Left ventricle myocardium inferior (tissue), 1 donor: ENCODE results near the gene PALS2. TPM values are rescaled to one million over a fixed set of nuclear protein-coding genes. Genes with fewer than 3 reads are reported as not detected.
A peak's percentile ranks its signal among the peaks of the same experiment; 100 is the strongest.

Experiments
- DNase-seq: peaks from one replicate; pipeline ENCODE4 v3.0.0-alpha.2; 2020
- H3K27ac ChIP-seq: fragments of 200-600 bp; replicated peaks from 2 replicates; pipeline ENCODE4 v1.8.0; 2021
- H3K27me3 ChIP-seq: fragments of 200-600 bp; 2 replicates; pipeline ENCODE4 v1.8.0; 2021; ENCODE audit warnings: low read depth
- H3K36me3 ChIP-seq: fragments of 200-600 bp; 2 replicates; pipeline ENCODE4 v1.8.0; 2021
- H3K4me1 ChIP-seq: fragments of 200-600 bp; 2 replicates; pipeline ENCODE4 v1.8.0; 2021
- H3K4me3 ChIP-seq: fragments of 200-600 bp; 2 replicates; pipeline ENCODE4 v1.8.0; 2021; ENCODE audit warnings: mild to moderate bottlenecking, moderate library complexity
- H3K9me3 ChIP-seq: fragments of 200-600 bp; replicated peaks from 2 replicates; pipeline ENCODE4 v1.8.0; 2021
- CTCF ChIP-seq: fragments of 200-600 bp; IDR thresholded peaks from 2 replicates; pipeline ENCODE4 v1.8.0; 2021; ENCODE audit warnings: antibody characterized with exemption, mild to moderate bottlenecking, borderline replicate concordance
- intact Hi-C: fragments of 100-400 bp; cut with micrococcal nuclease; formaldehyde crosslinking; loops from one replicate; pipeline ENCODE4 v1.11.0; 2022
- long read RNA-seq: library from polyadenylated mRNA; unstranded; transcript quantifications from one replicate; pipeline ENCODE4 v2.0.0, GENCODE V29; 2021
- total RNA-seq: library from RNA; stranded (reverse); fragmentation: NEBNext Ultra II Directional; extraction: Animal tissue kit (Norgen Biotek cat#: 25700); gene quantifications from one replicate; pipeline ENCODE4 v1.2.1, GENCODE V29; 2021
- donor health status: DM: no; HTN: yes; CAD: no; lungs with severe emphysema.

PALS2 gene
- 7.1 TPM for total RNA-seq
- long read RNA-seq: 0 reads

DNA sequence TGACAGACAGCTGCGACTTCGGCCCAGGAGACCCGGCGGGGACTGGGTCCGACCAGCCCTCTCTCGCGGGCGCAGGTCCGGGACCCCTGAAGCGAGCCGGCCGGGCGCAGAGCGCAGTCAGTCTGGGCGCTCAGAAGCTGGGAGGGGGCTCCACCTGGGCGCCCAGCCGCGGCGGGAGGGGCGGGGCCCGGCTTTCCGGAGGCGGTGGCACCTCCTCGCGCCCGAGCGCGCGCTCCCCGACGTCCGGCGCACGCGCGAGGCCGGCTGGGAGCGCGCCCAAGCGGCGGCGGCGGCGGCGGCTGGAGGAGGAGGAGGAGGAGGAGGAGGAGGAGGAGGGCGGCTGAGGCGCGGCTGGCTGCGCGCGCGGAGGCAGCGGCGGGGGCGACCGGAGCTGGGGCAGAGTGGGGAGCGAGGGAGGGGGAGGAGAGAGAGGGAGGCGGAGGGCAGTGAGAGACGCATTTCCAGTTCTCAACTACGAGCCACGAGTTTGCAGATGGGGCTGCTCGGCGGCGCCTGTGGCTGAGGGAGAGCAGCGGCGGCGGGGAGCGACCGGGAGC lies at the start of gene PALS2:
PALS2 (plus strand) TSS at position 456 of the 557 bp plus-strand sequence. CDS start 50,216 bp downstream, outside the sequence.
- no peak for TF ChIP-seq CTCF
- H3K9me3 ChIP-seq: no peaks in the 10 kb centered on the region
- peak; percentile 67 for DNase-seq
- peak within 1 kb of the TSS; percentile 74 for H3K27ac ChIP-seq
- peak within 1 kb of the TSS; percentile 84 for H3K4me3 ChIP-seq
- no peaks in the 10 kb centered on the region for H3K36me3 ChIP-seq
- H3K4me1 ChIP-seq: peaks cover 17% of the 10 kb centered on the region
- intact Hi-C loops: no loop called here
- H3K27me3 ChIP-seq: peaks cover 40% of the 10 kb centered on the region

DNA sequence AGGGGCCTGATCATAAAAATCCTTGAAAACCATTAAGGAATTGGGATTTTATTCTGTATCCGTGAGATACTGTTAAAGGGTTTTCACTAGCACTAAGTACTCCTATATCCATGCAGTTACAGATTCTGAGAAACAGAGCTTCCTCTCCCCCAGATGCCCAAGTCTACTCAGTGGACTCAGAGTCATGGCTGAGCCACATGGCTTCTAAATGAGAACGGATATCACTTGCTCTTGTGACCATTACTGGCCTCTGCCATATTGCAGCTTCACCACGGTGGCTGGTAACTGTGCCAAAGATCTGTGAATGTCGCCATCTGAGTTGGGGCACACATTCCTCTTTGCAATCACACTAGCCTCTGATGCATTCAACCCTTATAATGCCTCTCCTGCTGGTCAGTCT lies 42.0 kb upstream of the PALS2 start:
- TF ChIP-seq CTCF: no peak
- no peak for DNase-seq
- Histone ChIP-seq H3K36me3 (no peaks in the 10 kb centered on the region), H3K4me1 (no peaks in the 10 kb centered on the region), H3K27me3 (no peaks in the 10 kb centered on the region), H3K4me3 (no peak overlapping the region), H3K27ac (no peak overlapping the region), H3K9me3 (no peaks in the 10 kb centered on the region)
- intact Hi-C loops: no loop called here

- no peak for DNase-seq
Observed at GRCh38 chr7:24536682-24537081, 36.6 kb upstream of the PALS2 start.

GRCh38 chr7:24540956-24541355 lies 32.3 kb upstream of the PALS2 start:
- H3K9me3 ChIP-seq: no peaks in the 10 kb centered on the region
- no peak for DNase-seq
- peaks cover 11% of the 10 kb centered on the region for H3K27me3 ChIP-seq
- TF ChIP-seq CTCF: no peak
- H3K36me3 ChIP-seq: no peaks in the 10 kb centered on the region
- H3K4me3 ChIP-seq: no peak overlapping the region
- intact Hi-C loops: no loop called here
- H3K27ac ChIP-seq: no peak overlapping the region
- H3K4me1 ChIP-seq: no peaks in the 10 kb centered on the region

More at GRCh38 chr7:24536682-24537081, 36.6 kb upstream of the PALS2 start:
- intact Hi-C loops: no loop called here
- Histone ChIP-seq H3K4me1 (no peaks in the 10 kb centered on the region), H3K4me3 (no peak overlapping the region), H3K27ac (no peak overlapping the region), H3K9me3 (no peaks in the 10 kb centered on the region), H3K36me3 (no peaks in the 10 kb centered on the region), H3K27me3 (no peaks in the 10 kb centered on the region)
- no peak for TF ChIP-seq CTCF

GRCh38 chr7:24545215-24545614 lies 28.0 kb upstream of the PALS2 start:
- no peaks in the 10 kb centered on the region for H3K36me3 ChIP-seq
- H3K4me3 ChIP-seq: no peak overlapping the region
- no peak overlapping the region for H3K27ac ChIP-seq
- no peaks in the 10 kb centered on the region for H3K9me3 ChIP-seq
- TF ChIP-seq CTCF: no peak
- H3K27me3 ChIP-seq: peaks cover 15% of the 10 kb centered on the region
- H3K4me1 ChIP-seq: no peaks in the 10 kb centered on the region
- intact Hi-C loops: no loop called here
- DNase-seq: no peak
